Neural progenitor cell (in vitro differentiated cells): ENCODE data around the gene TRIP13.

ENCODE experiments used
- CTCF ChIP-seq: fragments of 200-600 bp; sonication (generic); IDR thresholded peaks from 2 replicates; pipeline ENCODE4 v1.5.1; 2017; ENCODE audit warnings: antibody characterized with exemption, mild to moderate bottlenecking
- EZH2 ChIP-seq: fragments of 200-600 bp; sonication (generic); IDR thresholded peaks from 2 replicates; pipeline ENCODE4 v1.6.1; 2017; ENCODE audit warnings: antibody characterized with exemption, mild to moderate bottlenecking, moderate library complexity
- EZH2phosphoT487 ChIP-seq: fragments of 200-600 bp; sonication (generic); IDR thresholded peaks from 2 replicates; pipeline ENCODE4 v1.6.1; 2017; ENCODE audit warnings: antibody characterized with exemption

- TF ChIP-seq CTCF (no peak), EZH2 (no peak), EZH2phosphoT487 (no peak)
Observed at GRCh38 chr5:932151-932627, 39.5 kb downstream of the TRIP13 start.
